Activated CD4-positive, alpha-beta T cell treated with anti-CD3 and anti-CD28 coated beads for 36 hours (primary cell): ENCODE measurements around the gene GALNT18. TPM values are rescaled to one million over a fixed set of nuclear protein-coding genes. Genes with fewer than 3 reads are reported as not detected.

Experiments
- ATAC-seq: fragments of 200-7000 bp; cut with Tn5 transposase; one replicate; pipeline ENCODE4 v1.10.0; 2021; ENCODE audit warnings: mild to moderate bottlenecking, moderate library complexity
- CTCF ChIA-PET: fragments of 350-600 bp; sonication (Branson Sonifier 250); formaldehyde crosslinking; loops from one replicate; lab custom pipeline; 2021; ENCODE audit warnings: antibody characterized with exemption; lab: Charles Lee
- POLR2A ChIA-PET: fragments of 350-600 bp; sonication (Branson Sonifier 250); formaldehyde crosslinking; loops from one replicate; lab custom pipeline; 2021; ENCODE audit warnings: antibody characterized with exemption, inconsistent platforms; lab: Charles Lee
- DNase-seq: peaks from one replicate; pipeline ENCODE4 v3.0.0-alpha.2; 2020
- H3K27ac Mint-ChIP-seq: one replicate; pipeline ENCODE4 v1.8.0; 2021; ENCODE audit warnings: mixed read lengths
- H3K27me3 Mint-ChIP-seq: one replicate; pipeline ENCODE4 v1.8.0; 2021; ENCODE audit warnings: mixed read lengths
- H3K36me3 Mint-ChIP-seq: one replicate; pipeline ENCODE4 v1.8.0; 2021; ENCODE audit warnings: low read depth, mixed read lengths
- H3K4me1 Mint-ChIP-seq: one replicate; pipeline ENCODE4 v1.8.0; 2021; ENCODE audit warnings: mixed read lengths
- H3K4me3 Mint-ChIP-seq: one replicate; pipeline ENCODE4 v1.8.0; 2021; ENCODE audit warnings: mild to moderate bottlenecking, moderate library complexity, mixed read lengths
- H3K9me3 Mint-ChIP-seq: one replicate; pipeline ENCODE4 v1.8.0; 2021; ENCODE audit warnings: low read depth, mixed read lengths
- intact Hi-C, 2 experiments: fragments of 100-400 bp; cut with DNase I in 1 of 2; cut with micrococcal nuclease in 1 of 2; formaldehyde crosslinking; loops; one replicate each; pipeline versions ENCODE4 v1.14.2 to v1.15.1; 2022 to 2024; cut with DNase I, micrococcal nuclease
- total RNA-seq, 2 experiments: library from RNA; stranded (reverse); gene quantifications; one replicate each; pipeline ENCODE4 v1.2.3, GENCODE V29; 2021

Gene GALNT18
- total RNA-seq, 2 experiments from 2014 or later, result 6.9 to 8.8 TPM

DNA sequence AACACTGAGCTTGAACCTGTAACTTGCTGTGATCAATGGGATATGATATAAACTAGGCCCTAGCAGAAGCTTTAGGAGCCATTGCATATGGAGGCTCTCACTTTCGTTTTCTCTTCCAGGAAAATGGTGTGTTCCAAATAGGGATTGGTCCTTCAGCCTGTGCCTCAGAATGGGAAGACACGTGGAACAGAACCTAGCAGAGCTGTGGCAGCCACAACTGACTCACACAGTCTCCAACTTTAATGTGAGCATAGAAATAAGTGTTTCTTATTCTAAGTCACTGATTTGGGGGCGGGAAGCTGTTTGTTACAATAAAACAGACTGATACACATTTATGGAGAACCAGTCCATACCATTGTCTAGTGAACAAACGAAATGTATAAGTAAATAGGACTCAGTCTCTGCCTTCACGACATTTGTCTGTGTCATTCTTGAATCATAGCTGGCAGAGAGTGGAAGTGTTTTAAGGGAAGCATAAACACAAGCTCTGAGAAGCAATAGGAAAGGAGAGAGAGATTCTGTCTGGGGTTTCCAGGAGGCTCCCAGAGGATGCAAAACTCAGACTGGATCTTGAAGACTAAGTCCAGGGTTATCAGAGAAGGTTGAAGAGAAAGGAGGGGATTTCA lies 97.3 kb downstream of the GALNT18 start:
- Mint-ChIP-seq H3K27me3 (peaks cover 10% of the 10 kb centered on the region), H3K36me3 (no peaks in the 10 kb centered on the region), H3K4me3 (no peak overlapping the region), H3K27ac (no peak overlapping the region), H3K9me3 (no peaks in the 10 kb centered on the region), H3K4me1 (peaks cover 7% of the 10 kb centered on the region)
- ATAC-seq (no peak), DNase-seq (no peak)
- intact Hi-C loops, result no loop called here
- POLR2A ChIA-PET, result no interaction called here
- CTCF ChIA-PET, result no interaction called here

DNA sequence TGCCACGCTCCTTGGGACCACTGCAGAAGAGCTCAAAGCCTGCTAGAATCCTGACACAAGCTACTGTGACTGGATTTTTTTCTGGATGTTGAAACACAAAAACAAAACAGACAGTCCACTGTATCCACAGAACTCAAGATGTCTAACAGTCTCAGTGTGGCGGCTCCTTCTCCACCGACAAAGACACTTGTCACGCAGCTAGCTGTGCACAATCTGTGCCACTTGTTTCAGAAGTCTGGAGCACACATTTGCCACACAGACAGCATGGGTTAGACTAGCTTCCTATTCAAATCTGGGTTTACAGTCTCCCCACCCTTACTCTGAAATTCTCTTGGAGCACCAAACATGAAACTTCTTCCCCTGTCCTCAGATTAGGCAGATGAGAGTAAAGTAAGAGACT lies 99.2 kb downstream of the GALNT18 start:
- Mint-ChIP-seq H3K4me1 (peaks cover 7% of the 10 kb centered on the region), H3K36me3 (no peaks in the 10 kb centered on the region), H3K27me3 (peaks cover 10% of the 10 kb centered on the region), H3K9me3 (no peaks in the 10 kb centered on the region), H3K4me3 (no peak overlapping the region), H3K27ac (no peak overlapping the region)
- DNase-seq (no peak), ATAC-seq (no peak)
- CTCF ChIA-PET, result no interaction called here
- intact Hi-C loops, result no loop called here
- POLR2A ChIA-PET, result no interaction called here

DNA sequence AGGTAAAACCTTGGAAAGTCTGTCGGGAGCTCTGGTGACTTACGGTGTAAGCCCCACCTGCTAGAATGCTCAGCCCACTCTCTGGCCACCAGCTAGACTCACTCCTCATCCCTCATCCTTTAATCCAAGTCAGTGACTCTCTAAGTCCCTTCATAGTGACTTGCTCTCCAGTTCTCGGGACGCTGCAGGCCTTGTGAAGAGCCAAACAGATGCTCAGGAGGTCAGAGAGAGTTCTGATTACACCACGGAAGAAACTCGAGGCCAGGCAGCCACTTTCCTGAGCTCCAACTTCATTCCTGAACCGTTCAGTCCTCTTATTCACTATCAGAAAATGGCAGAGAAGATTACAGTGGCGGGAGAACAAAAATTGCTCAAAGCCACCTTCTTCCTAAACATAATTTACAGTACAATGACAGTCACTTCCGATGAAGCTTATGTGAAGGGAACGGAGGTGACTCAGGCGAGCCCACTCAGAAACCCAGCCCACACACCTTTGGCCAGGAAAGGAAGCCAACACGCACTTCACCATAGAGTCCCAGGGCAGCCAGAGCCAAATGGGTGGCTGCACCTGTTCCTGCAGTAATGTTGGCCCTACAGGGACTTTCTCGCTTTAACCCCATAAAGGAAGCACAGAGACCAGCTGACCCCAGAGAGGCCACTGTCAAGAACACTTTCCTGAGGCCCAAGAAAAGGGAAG lies 100.4 kb downstream of the GALNT18 start:
- ChIA-PET POLR2A (interaction anchor here (0.6 to 1.1 kb wide), 2 partner anchors 17 to 710 kb away, joined by 3 read pairs; no protein-coding TSS in a partner anchor), CTCF (interaction anchor here (0.7 kb wide), 1 partner anchor 18 kb away, joined by 3 read pairs; no protein-coding TSS in a partner anchor)
- ATAC-seq (peak; percentile 36), DNase-seq (peak; percentile 33)
- intact Hi-C loops, result no loop called here
- no peak overlapping the region for H3K4me3 Mint-ChIP-seq
- H3K9me3 Mint-ChIP-seq, result no peaks in the 10 kb centered on the region
- peaks cover 10% of the 10 kb centered on the region for H3K27me3 Mint-ChIP-seq
- H3K27ac Mint-ChIP-seq, result no peak overlapping the region
- peaks cover 7% of the 10 kb centered on the region for H3K4me1 Mint-ChIP-seq
- no peaks in the 10 kb centered on the region for H3K36me3 Mint-ChIP-seq

DNA sequence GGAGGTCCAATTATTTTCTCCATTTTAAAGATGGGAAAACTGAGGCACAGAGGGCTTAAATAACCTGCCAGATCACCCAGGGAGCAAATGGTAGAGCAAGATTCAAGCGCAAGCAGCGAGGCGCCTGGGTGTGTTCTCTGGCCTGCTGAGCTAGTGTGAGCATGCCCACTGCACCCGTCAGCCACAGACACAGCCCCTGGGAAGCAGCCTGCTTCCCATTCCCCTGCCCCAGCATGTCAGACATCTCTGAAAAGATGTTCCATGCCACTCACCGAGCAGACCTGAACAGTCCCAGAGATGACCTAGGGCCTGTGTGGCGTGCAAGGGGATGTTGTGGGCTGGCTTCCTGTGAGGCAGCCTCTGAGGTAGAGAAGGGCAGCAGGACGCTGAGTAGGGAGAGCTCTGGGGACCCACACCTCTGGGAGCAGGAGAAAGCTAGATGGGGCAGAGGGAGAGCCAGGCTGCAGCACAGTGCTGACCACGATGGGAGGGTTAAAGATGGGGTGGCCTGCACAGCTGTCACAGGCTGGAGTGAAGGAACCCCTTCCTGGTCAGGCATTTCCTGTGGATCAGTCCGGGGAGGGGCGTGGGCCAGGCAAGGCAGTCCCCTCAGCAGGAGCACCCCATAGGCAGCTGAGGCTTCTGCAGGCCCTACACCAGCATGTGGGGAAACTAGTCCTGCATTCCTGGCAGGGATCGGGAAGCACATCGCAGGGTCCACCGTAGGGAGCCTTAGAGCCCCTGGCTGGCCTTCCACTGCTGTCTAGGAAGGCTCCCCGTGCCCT lies 101.4 kb downstream of the GALNT18 start:
- ATAC-seq (no peak), DNase-seq (no peak)
- Mint-ChIP-seq H3K4me1 (peaks cover 7% of the 10 kb centered on the region), H3K27me3 (peaks cover 10% of the 10 kb centered on the region), H3K36me3 (no peaks in the 10 kb centered on the region), H3K4me3 (no peak overlapping the region), H3K9me3 (no peaks in the 10 kb centered on the region), H3K27ac (no peak overlapping the region)
- intact Hi-C loops, result no loop called here
- ChIA-PET POLR2A (interaction anchor here (1.1 kb wide), 1 partner anchor 18 kb away, joined by 3 read pairs; no protein-coding TSS in a partner anchor), CTCF (interaction anchor here (0.6 to 0.7 kb wide), 2 partner anchors 44 to 168 kb away, joined by 3 read pairs; no protein-coding TSS in a partner anchor)

DNA sequence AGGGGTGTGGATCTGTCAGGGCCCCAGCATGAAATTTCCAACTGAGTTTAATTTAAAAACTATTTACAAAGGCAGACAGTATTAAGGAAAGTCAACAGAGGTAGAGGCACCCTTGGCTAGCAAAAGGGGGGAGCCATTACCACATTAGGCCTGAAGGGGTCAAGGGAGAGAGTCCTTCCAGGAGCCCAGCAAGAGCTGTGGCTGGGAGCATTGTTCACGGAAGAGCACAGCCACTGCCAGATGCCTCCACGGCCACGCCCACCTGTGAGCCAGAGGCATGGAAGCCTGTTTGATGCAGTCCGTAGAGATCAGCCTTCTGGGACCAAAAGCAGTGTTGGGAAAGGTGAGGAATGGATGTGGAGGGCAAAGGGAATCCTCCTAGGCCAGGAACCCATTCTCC lies 102.6 kb downstream of the GALNT18 start:
- H3K9me3 Mint-ChIP-seq, result no peaks in the 10 kb centered on the region
- H3K36me3 Mint-ChIP-seq, result no peaks in the 10 kb centered on the region
- POLR2A ChIA-PET, result no interaction called here
- CTCF ChIA-PET, result no interaction called here
- DNase-seq, result no peak
- no peak overlapping the region for H3K27ac Mint-ChIP-seq
- no peak for ATAC-seq
- H3K27me3 Mint-ChIP-seq, result peaks cover 2% of the 10 kb centered on the region
- intact Hi-C loops, result no loop called here
- H3K4me3 Mint-ChIP-seq, result no peak overlapping the region
- H3K4me1 Mint-ChIP-seq, result peaks cover 7% of the 10 kb centered on the region

DNA sequence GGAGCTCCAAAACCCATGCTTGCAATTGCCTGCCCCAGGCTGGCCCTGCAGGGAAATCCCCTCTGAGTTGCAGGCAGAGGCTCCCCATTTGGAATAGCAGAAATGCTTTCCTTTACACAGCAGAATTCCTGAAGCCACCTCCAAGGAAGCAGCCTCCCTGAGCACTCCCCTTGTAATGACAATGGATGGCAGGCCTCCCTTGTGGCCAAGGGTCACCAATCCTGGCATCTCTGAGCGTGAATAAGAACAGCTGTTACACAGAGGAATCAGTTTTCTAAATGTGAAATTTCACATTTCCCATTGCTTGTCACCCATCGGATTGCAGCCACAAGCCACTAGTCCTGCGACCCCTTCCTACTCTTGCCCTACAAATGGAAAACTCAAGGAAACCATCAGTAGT lies 107.6 kb downstream of the GALNT18 start:
- no peaks in the 10 kb centered on the region for H3K36me3 Mint-ChIP-seq
- H3K27me3 Mint-ChIP-seq, result no peaks in the 10 kb centered on the region
- no peak overlapping the region for H3K4me3 Mint-ChIP-seq
- DNase-seq, result no peak
- POLR2A ChIA-PET, result no interaction called here
- ATAC-seq, result no peak
- H3K27ac Mint-ChIP-seq, result no peak overlapping the region
- H3K4me1 Mint-ChIP-seq, result no peaks in the 10 kb centered on the region
- intact Hi-C loops, result no loop called here
- no peaks in the 10 kb centered on the region for H3K9me3 Mint-ChIP-seq
- CTCF ChIA-PET, result no interaction called here

DNA sequence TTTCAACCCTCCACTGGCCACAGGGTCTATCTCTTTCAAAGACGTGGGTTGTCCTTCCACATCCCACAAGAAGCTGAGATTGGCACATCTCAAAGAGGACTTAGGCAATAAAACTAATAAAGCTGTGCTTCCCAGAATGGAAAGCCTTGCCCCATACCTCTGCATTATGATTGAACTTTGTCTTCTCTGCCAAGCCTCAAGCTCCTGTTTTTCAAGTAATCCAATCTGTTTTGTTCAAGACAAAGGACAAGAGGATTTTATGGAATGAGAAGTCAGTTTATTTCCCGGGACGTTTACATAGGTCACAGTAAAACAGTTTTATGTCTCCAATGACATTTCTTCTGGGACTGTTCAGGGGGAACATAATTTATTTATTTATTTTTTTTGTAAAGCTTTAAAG lies 108.4 kb downstream of the GALNT18 start:
- Mint-ChIP-seq H3K27me3 (no peaks in the 10 kb centered on the region), H3K9me3 (no peaks in the 10 kb centered on the region), H3K36me3 (no peaks in the 10 kb centered on the region), H3K4me3 (no peak overlapping the region), H3K27ac (no peak overlapping the region), H3K4me1 (no peaks in the 10 kb centered on the region)
- POLR2A ChIA-PET, result no interaction called here
- intact Hi-C loops, result no loop called here
- DNase-seq (no peak), ATAC-seq (no peak)
- CTCF ChIA-PET, result no interaction called here

DNA sequence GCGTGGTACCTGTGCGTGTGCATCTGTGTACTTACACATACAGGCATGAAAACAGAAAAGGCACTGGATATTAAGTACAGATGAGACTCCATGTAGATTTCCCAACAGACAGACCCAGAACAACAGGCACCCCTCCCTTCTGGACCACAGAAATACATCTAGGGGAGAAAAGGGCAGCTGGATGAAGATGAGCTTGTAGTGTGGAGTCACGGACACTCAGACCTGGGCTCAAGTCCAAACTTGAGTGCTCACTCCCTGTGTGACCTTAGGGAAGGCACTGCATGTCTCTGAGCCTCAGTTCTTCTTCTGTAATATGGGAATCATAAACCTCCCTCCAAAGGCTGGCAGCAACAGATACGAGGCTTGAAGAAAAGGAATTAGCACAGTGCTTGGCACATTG lies 108.9 kb downstream of the GALNT18 start:
- Mint-ChIP-seq H3K4me3 (no peak overlapping the region), H3K27ac (no peak overlapping the region), H3K36me3 (no peaks in the 10 kb centered on the region), H3K4me1 (no peaks in the 10 kb centered on the region), H3K27me3 (no peaks in the 10 kb centered on the region), H3K9me3 (no peaks in the 10 kb centered on the region)
- ChIA-PET CTCF (no interaction called here), POLR2A (no interaction called here)
- DNase-seq (no peak), ATAC-seq (no peak)
- intact Hi-C loops, result no loop called here

DNA sequence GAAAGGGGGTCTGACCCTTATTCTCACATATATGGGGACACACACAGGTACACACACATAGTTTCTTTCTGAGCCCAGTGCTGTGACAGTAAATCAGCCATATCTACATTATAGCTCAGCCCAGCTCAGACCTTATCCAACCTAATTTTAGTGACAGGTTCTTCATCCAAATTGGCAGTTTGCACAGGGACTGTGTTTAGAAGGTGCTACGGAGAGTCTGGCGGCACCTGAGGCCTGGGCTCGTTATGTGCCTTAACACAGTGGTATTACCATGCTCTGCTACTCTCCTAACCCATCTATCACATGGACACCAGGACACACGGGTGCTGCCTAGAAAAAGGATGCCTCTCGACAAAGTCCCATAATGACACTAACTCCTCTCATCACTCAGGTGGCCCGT lies 109.3 kb downstream of the GALNT18 start:
- no peaks in the 10 kb centered on the region for H3K9me3 Mint-ChIP-seq
- ATAC-seq (no peak), DNase-seq (no peak)
- CTCF ChIA-PET, result no interaction called here
- intact Hi-C loops, result no loop called here
- POLR2A ChIA-PET, result no interaction called here
- no peaks in the 10 kb centered on the region for H3K4me1 Mint-ChIP-seq
- no peak overlapping the region for H3K4me3 Mint-ChIP-seq
- no peaks in the 10 kb centered on the region for H3K36me3 Mint-ChIP-seq
- H3K27ac Mint-ChIP-seq, result no peak overlapping the region
- no peaks in the 10 kb centered on the region for H3K27me3 Mint-ChIP-seq

DNA sequence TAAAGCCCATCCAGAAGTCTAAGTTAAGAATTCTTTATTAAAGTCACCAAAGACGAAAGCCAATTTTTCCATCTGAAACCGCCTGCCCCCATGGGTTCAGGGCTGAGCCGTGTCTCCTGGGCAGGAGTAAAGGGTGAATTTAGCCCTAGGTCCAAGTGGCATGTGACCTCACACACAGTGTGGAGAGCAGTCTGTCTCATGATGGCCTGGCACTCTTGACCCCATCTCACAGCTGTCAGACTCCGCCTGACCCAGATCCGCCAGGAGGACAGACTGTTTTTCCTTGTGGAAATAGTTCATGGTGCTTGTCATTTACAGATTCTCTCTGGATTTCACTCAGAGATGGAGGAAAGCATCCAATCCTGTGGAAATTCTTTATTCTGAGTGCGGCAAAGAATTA lies 109.7 kb downstream of the GALNT18 start:
- Mint-ChIP-seq H3K27ac (no peak overlapping the region), H3K27me3 (no peaks in the 10 kb centered on the region), H3K9me3 (no peaks in the 10 kb centered on the region), H3K4me3 (no peak overlapping the region), H3K36me3 (no peaks in the 10 kb centered on the region), H3K4me1 (no peaks in the 10 kb centered on the region)
- ChIA-PET POLR2A (no interaction called here), CTCF (no interaction called here)
- intact Hi-C loops, result no loop called here
- ATAC-seq (no peak), DNase-seq (no peak)

DNA sequence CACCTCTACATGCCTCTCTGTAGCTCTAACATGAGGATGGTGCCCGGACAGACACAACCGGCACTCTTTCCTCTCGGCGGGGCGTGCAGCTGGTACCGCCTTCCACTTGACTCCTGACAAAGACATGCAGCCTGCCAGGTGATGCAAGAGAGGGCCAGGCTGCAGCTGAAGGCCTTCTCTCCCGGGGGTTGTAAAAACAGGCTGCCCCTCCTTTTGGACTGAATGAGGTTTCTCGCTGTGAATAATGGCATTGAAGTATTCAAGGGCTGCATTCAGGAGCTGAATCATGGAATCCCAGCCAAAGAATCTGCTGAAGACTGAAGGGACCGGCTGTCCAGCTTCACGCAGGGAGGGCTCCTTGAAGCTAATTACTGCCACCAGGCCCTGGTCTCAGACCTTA lies 110.9 kb downstream of the GALNT18 start:
- intact Hi-C loops, result no loop called here
- no peaks in the 10 kb centered on the region for H3K9me3 Mint-ChIP-seq
- ChIA-PET CTCF (no interaction called here), POLR2A (no interaction called here)
- H3K27me3 Mint-ChIP-seq, result no peaks in the 10 kb centered on the region
- ATAC-seq (no peak), DNase-seq (no peak)
- no peak overlapping the region for H3K4me3 Mint-ChIP-seq
- H3K27ac Mint-ChIP-seq, result no peak overlapping the region
- no peaks in the 10 kb centered on the region for H3K4me1 Mint-ChIP-seq
- H3K36me3 Mint-ChIP-seq, result no peaks in the 10 kb centered on the region
